Panc1 (cell line): ENCODE measurements around the gene PARP11.

ENCODE experiments used
- CTCF ChIP-seq: fragments of 450-650 bp; IDR thresholded peaks from 2 replicates; pipeline ENCODE4 v1.5.1; 2017; ENCODE audit warnings: mild to moderate bottlenecking
- POLR2AphosphoS5 ChIP-seq: IDR thresholded peaks from 2 replicates; pipeline ENCODE4 v1.6.1; 2012; ENCODE audit warnings: mild to moderate bottlenecking, low read depth, low read length, moderate library complexity
- REST ChIP-seq, 2 experiments: IDR thresholded peaks; 2 replicates each; pipeline ENCODE4 v1.6.1; 2011 to 2012; ENCODE audit warnings: low read depth in 2 of 2, control low read depth in 1 of 2, low read length in 1 of 2, mild to moderate bottlenecking in 1 of 2, moderate library complexity in 1 of 2; ENCODE audit not compliant: insufficient read depth in 1 of 2
- SIN3A ChIP-seq: IDR thresholded peaks from 2 replicates; pipeline ENCODE4 v1.6.1; 2012; ENCODE audit warnings: low read depth, mild to moderate bottlenecking, low read length, moderate library complexity, borderline replicate concordance; ENCODE audit not compliant: insufficient read depth
- TCF7L2 ChIP-seq: IDR thresholded peaks from 2 replicates; pipeline ENCODE4 v1.6.1; 2011; ENCODE audit warnings: mild to moderate bottlenecking, low read depth, low read length, inconsistent platforms

GRCh38 chr12:3882896-3883564, 9.8 kb upstream of the PARP11 start:
- peak; percentile 28; the same call in 1 of the 2 replicates for TF ChIP-seq CTCF
- TF ChIP-seq REST (IDR thresholded peaks at IDR 0.05; ENCODE audit: insufficient read depth in 1 of 2, low read depth in 2 of 2, low read length in 1 of 2) = no peak
- TF ChIP-seq POLR2AphosphoS5 = no peak
- no peak for TF ChIP-seq SIN3A
- no peak for TF ChIP-seq TCF7L2
